Psoas muscle (tissue), 8 donors: ENCODE measurements around the gene GNE. TPM values are rescaled to one million over a fixed set of nuclear protein-coding genes. Genes with fewer than 3 reads are reported as not detected.

ENCODE experiments used
- ATAC-seq, 4 donors: fragments of 200-7000 bp; cut with Tn5 transposase; one replicate each; pipeline ENCODE4 v1.9.1; 2020; ENCODE audit warnings: moderate library complexity in 3 of 4, mild to moderate bottlenecking in 2 of 4
- DNase-seq, 2 donors: peaks; one replicate each; pipeline ENCODE4 v3.0.0-alpha.2; 2020
- H3K27ac ChIP-seq: fragments of 200-600 bp; one replicate; pipeline ENCODE4 v1.8.0; 2022
- H3K27me3 ChIP-seq, 3 donors: fragments of 200-600 bp in 1 of 3; one replicate each; pipeline versions ENCODE4 v1.6.1 to v1.8.0; 2013 to 2022; ENCODE audit warnings: low read length in 2 of 3, mild to moderate bottlenecking in 2 of 3, moderate library complexity in 1 of 3; ENCODE audit not compliant: insufficient read depth in 3 of 3
- H3K36me3 ChIP-seq, 2 donors: fragments of 200-600 bp in 1 of 2; one replicate each; pipeline versions ENCODE4 v1.6.1 to v1.8.0; 2013 to 2022; ENCODE audit warnings: low read depth in 1 of 2, mild to moderate bottlenecking in 1 of 2, moderate library complexity in 1 of 2; ENCODE audit not compliant: insufficient read depth in 1 of 2
- H3K4me1 ChIP-seq: fragments of 200-600 bp; one replicate; pipeline ENCODE4 v1.8.0; 2022
- H3K4me3 ChIP-seq: fragments of 200-600 bp; one replicate; pipeline ENCODE4 v1.8.0; 2022; ENCODE audit warnings: mild to moderate bottlenecking
- H3K9me3 ChIP-seq: fragments of 200-600 bp; one replicate; pipeline ENCODE4 v1.8.0; 2022
- WGBS, 3 donors: extraction: QIAGEN DNeasy Blood & Tissue Kit; methylation state at CpG; one replicate each; pipeline versions ENCODE4 v1.1.6 to v1.1.7; 2013; 5-methylcytosine and 5-hydroxymethylcytosine counted together
- intact Hi-C, 2 donors: fragments of 100-400 bp; cut with DNase I; formaldehyde crosslinking; loops; one replicate each; pipeline versions ENCODE4 v1.11.0 to v1.14.2; 2022
- polyA plus RNA-seq, 3 donors: library from polyadenylated mRNA; stranded (reverse); fragments of 200-250 nt; gene quantifications; one replicate each; pipeline ENCODE4 v1.2.3, GENCODE V29; 2013
- total RNA-seq, 4 donors: library from RNA; stranded (reverse); fragmentation: NEBNext Ultra II Directional in 2 of 4; extraction: Animal tissue kit (Norgen Biotek cat#: 25700) in 2 of 4; gene quantifications; one replicate each; pipeline versions ENCODE4 v1.2.1 to v1.2.4, GENCODE V29; 2021 to 2023
- TF ChIP-seq, protein P1 (sequence below): fragments of 200-600 bp; IDR thresholded peaks from one replicate; pipeline ENCODE4 v1.8.0; 2022; ENCODE audit warnings: antibody characterized with exemption
- donor health status: healthy with polysubstance abuse.
- donor health status: DM: no; HTN: no; CAD: no; lungs with moderate emphysema.
- donor health status: Bipolar disorder and iron deficiency.
- donor health status: healthy.
- donor health status: DM: yes; HTN: yes; CAD: no.
- donor health status: DM: no; HTN: no; CAD: no.
- donor health status: DM: no; HTN: no; CAD: no.
- donor health status: DM: yes; HTN: yes; CAD: no.

The GNE gene
- total and polyA plus RNA-seq, 7 donors, result 3.0 to 11.6 (median 8.9) TPM

DNA sequence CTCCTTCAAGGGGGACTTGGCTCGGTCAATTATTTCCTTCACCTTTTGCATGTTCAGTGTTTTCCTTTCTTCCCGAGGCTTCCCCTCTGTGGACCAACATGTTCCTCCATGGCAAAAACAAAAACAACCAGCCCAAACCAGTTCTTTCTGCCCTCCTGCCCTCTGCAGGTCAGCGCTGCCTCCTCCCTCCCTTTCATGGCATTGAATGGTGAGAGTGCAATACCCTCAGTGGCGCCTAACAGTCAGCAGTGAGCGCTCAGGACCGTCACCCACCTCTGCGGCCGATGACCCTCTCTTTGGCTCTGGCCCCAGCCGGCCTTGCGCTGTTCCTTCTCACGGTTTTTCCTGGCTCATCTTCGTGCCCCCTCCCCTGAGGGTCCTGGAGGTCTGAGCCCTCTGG, 34.4 kb upstream of the GNE start:
- no peaks in the 10 kb centered on the region for H3K4me1 ChIP-seq
- no peaks in the 10 kb centered on the region for H3K36me3 ChIP-seq
- TF ChIP-seq, protein P1, sequence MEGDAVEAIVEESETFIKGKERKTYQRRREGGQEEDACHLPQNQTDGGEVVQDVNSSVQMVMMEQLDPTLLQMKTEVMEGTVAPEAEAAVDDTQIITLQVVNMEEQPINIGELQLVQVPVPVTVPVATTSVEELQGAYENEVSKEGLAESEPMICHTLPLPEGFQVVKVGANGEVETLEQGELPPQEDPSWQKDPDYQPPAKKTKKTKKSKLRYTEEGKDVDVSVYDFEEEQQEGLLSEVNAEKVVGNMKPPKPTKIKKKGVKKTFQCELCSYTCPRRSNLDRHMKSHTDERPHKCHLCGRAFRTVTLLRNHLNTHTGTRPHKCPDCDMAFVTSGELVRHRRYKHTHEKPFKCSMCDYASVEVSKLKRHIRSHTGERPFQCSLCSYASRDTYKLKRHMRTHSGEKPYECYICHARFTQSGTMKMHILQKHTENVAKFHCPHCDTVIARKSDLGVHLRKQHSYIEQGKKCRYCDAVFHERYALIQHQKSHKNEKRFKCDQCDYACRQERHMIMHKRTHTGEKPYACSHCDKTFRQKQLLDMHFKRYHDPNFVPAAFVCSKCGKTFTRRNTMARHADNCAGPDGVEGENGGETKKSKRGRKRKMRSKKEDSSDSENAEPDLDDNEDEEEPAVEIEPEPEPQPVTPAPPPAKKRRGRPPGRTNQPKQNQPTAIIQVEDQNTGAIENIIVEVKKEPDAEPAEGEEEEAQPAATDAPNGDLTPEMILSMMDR, result no peak
- H3K27me3 ChIP-seq, result no peaks in the 10 kb centered on the region
- DNase-seq (no peak), ATAC-seq (no peak)
- intact Hi-C loops, result loop anchor here in 1 of 2 donors (10.0 kb wide), 1 partner anchor 658 kb away; no protein-coding TSS in a partner anchor
- no peaks in the 10 kb centered on the region for H3K9me3 ChIP-seq
- H3K27ac ChIP-seq, result no peak overlapping the region
- H3K4me3 ChIP-seq, result no peak overlapping the region
- 82 to 89% (median 87%) methylated on average over 12 of the region's 12 CpGs for WGBS, 3 donors

- Histone ChIP-seq H3K36me3 (no peaks in the 10 kb centered on the region), H3K4me3 (no peak overlapping the region), H3K27me3 (no peaks in the 10 kb centered on the region), H3K9me3 (no peaks in the 10 kb centered on the region), H3K4me1 (no peaks in the 10 kb centered on the region), H3K27ac (no peak overlapping the region)
- 89 to 92% (median 91%) methylated on average over 3 of the region's 3 CpGs for WGBS, 3 donors
- no peak for ATAC-seq
- intact Hi-C loops, result loop anchor here in 1 of 2 donors (10.0 kb wide), 1 partner anchor 656 kb away; no protein-coding TSS in a partner anchor
- TF ChIP-seq, protein P1, result no peak
- DNase-seq, result no peak
These were observed 32.7 kb upstream of the GNE start for GRCh38 chr9:36290996-36291395.

DNA sequence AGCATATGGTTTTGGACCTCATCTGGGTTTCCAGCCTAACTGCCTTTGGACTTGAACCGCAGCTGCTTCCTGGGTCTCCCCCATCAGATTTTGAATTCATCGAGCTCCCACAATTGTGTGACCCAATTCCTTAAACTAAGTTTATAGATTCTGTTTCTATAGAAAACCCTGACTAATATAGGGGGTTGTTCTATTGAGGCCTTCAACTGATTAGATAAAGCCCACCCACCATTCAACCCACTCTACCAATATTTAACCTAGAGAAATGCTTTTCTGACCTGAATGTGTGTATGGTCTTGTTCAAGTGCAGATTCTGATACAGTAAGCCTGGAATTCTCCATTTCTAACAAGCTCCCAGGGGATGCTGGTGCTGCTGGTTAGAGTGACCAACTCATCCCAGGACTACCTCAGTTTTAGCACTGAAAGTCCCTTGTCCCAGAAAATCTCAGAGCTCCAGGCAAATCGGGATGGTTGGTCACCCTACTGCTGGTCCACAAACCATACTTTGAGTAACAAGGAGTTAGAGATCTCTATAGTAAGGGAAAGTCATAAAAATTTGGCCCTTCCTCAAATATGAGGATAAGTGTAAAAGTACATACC, 31.7 kb upstream of the GNE start:
- Histone ChIP-seq H3K4me1 (no peaks in the 10 kb centered on the region), H3K36me3 (no peaks in the 10 kb centered on the region), H3K27me3 (no peaks in the 10 kb centered on the region), H3K27ac (no peak overlapping the region), H3K9me3 (no peaks in the 10 kb centered on the region), H3K4me3 (no peak overlapping the region)
- intact Hi-C loops, result loop anchor here in 1 of 2 donors (10.0 kb wide), 1 partner anchor 655 kb away; no protein-coding TSS in a partner anchor
- TF ChIP-seq, protein P1, result no peak
- WGBS, 3 donors, result 88 to 92% (median 90%) methylated on average over 3 of the region's 3 CpGs
- ATAC-seq (no peak), DNase-seq (no peak)

DNA sequence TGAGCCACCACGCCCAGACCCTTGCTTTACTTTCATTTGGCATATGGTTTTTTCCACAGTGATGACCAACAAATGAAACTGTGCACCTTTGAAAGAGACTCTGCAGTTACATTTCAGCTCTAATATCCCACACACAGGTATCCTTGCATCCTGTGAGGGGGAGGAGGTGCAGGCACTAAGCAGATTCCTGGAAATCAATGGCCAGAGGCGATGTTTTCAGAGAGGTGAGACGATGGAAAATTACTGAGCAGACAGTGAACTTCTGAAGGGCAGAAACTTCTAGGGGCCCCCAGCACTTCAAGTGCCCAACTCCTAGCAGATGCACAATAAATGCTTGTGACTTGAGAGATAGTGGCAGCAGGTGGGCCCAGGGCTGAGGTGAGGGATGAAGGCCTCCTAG, 29.8 kb upstream of the GNE start:
- intact Hi-C loops, result no loop called here
- Histone ChIP-seq H3K36me3 (no peaks in the 10 kb centered on the region), H3K4me3 (no peak overlapping the region), H3K27me3 (no peaks in the 10 kb centered on the region), H3K4me1 (no peaks in the 10 kb centered on the region), H3K9me3 (no peaks in the 10 kb centered on the region), H3K27ac (no peak overlapping the region)
- TF ChIP-seq, protein P1, result no peak
- DNase-seq, result no peak
- ATAC-seq, result no peak
- 91 to 96% (median 95%) methylated on average over 3 of the region's 3 CpGs for WGBS, 3 donors

GRCh38 chr9:36286388-36286787, 28.1 kb upstream of the GNE start:
- intact Hi-C loops, result no loop called here
- DNase-seq (no peak), ATAC-seq (no peak)
- Histone ChIP-seq H3K4me3 (no peak overlapping the region), H3K36me3 (no peaks in the 10 kb centered on the region), H3K27me3 (no peaks in the 10 kb centered on the region), H3K27ac (no peak overlapping the region), H3K4me1 (no peaks in the 10 kb centered on the region), H3K9me3 (no peaks in the 10 kb centered on the region)
- TF ChIP-seq, protein P1, result no peak
- WGBS, 3 donors, result 59 to 77% (median 73%) methylated on average over 6 of the region's 6 CpGs
